H1 (cell line): ENCODE measurements around the gene CNOT8. TPM values are rescaled to one million over a fixed set of nuclear protein-coding genes. Genes with fewer than 3 reads are reported as not detected.

ENCODE experiments used
- CTCF ChIA-PET: fragments of 300-600 bp; sonication (Branson Sonifier 250); formaldehyde crosslinking; loops from one replicate; lab custom pipeline; 2021; ENCODE audit not compliant: partially characterized antibody; lab: Charles Lee
- POLR2A ChIA-PET: fragments of 300-600 bp; sonication (Branson Sonifier 250); formaldehyde crosslinking; loops from one replicate; lab custom pipeline; 2021; ENCODE audit warnings: inconsistent platforms; ENCODE audit not compliant: partially characterized antibody; lab: Charles Lee
- DNase-seq, 2 experiments: peaks; one replicate each; pipeline versions ENCODE4 v3.0.0 to v3.0.0-alpha.2; 2010 to 2022; ENCODE audit warnings: low spot score in 2 of 2, low read depth in 1 of 2, mixed read lengths in 1 of 2
- FAIRE-seq: peaks from 2 replicates; lab custom pipeline; 2011; peaks lifted over from hg19 to GRCh38; lab: Jason Lieb, UNC
- H2AFZ ChIP-seq: 2 replicates; pipeline ENCODE4 v1.8.1; 2012; ENCODE audit warnings: low read length, inconsistent platforms
- H2AK5ac ChIP-seq: 2 replicates; pipeline ENCODE4 v1.6.1; 2013; ENCODE audit warnings: low read depth, low read length
- H2BK120ac ChIP-seq: replicated peaks from 2 replicates; pipeline ENCODE3; 2013; ENCODE audit warnings: low read depth, low read length, inconsistent platforms
- H2BK12ac ChIP-seq: 2 replicates; pipeline ENCODE4 v1.6.1; 2013; ENCODE audit warnings: low read depth, low read length
- H2BK15ac ChIP-seq: 2 replicates; pipeline ENCODE4 v1.6.1; 2013; ENCODE audit warnings: low read length
- H2BK20ac ChIP-seq: 2 replicates; pipeline ENCODE4 v1.6.1; 2013; ENCODE audit warnings: low read length
- H2BK5ac ChIP-seq: 2 replicates; pipeline ENCODE4 v1.6.1; 2013; ENCODE audit warnings: low read depth, low read length
- H3K14ac ChIP-seq: 2 replicates; pipeline ENCODE4 v1.6.1; 2013; ENCODE audit warnings: inconsistent platforms; ENCODE audit not compliant: insufficient read length
- H3K18ac ChIP-seq: 2 replicates; pipeline ENCODE4 v1.6.1; 2013; ENCODE audit warnings: low read length; ENCODE audit errors: extremely low read depth
- H3K23ac ChIP-seq: 2 replicates; pipeline ENCODE4 v1.6.1; 2013; ENCODE audit warnings: inconsistent platforms; ENCODE audit not compliant: insufficient read length
- H3K23me2 ChIP-seq: 2 replicates; pipeline ENCODE4 v1.6.1; 2013; ENCODE audit warnings: low read depth, low read length
- H3K27ac ChIP-seq: 2 replicates; pipeline ENCODE4 v1.6.1; 2011; ENCODE audit warnings: low read depth, low read length, inconsistent platforms
- H3K27me3 ChIP-seq, 4 experiments: replicated peaks in 1 of 4; 1 replicate in 1 of 4; 2 replicates in 3 of 4; pipeline versions ENCODE4 v1.6.1 to v1.8.1; 2011 to 2013; ENCODE audit warnings: low read length in 3 of 4, mild to moderate bottlenecking in 3 of 4, inconsistent platforms in 2 of 4, mixed read lengths in 2 of 4, moderate library complexity in 1 of 4; ENCODE audit not compliant: control insufficient read depth in 3 of 4, insufficient read depth in 3 of 4; ENCODE audit errors: extremely low read depth in 1 of 4
- H3K36me3 ChIP-seq, 4 experiments: 2 replicates each; pipeline versions ENCODE4 v1.6.1 to v1.8.1; 2011 to 2013; ENCODE audit warnings: mild to moderate bottlenecking in 4 of 4, low read length in 3 of 4, moderate library complexity in 2 of 4, control low read depth in 1 of 4, inconsistent platforms in 1 of 4; ENCODE audit not compliant: insufficient read depth in 4 of 4, control insufficient read depth in 2 of 4
- H3K4ac ChIP-seq: replicated peaks from 2 replicates; pipeline ENCODE3; 2013; ENCODE audit warnings: low read length, low read depth, mixed read lengths, inconsistent platforms; ENCODE audit not compliant: insufficient read length
- H3K4me1 ChIP-seq, 4 experiments: replicated peaks in 1 of 4; 1 replicate in 1 of 4; 2 replicates in 3 of 4; pipeline versions ENCODE4 v1.6.1 to v1.8.1; 2011 to 2013; ENCODE audit warnings: low read length in 3 of 4, inconsistent platforms in 2 of 4, mixed read lengths in 1 of 4; ENCODE audit not compliant: insufficient read depth in 4 of 4, control insufficient read depth in 3 of 4
- H3K4me2 ChIP-seq, 2 experiments: 2 replicates each; pipeline versions ENCODE4 v1.6.1 to v1.8.1; 2011 to 2013; ENCODE audit warnings: low read depth in 2 of 2, low read length in 2 of 2, control low read depth in 1 of 2, inconsistent platforms in 1 of 2, mild to moderate bottlenecking in 1 of 2; ENCODE audit not compliant: insufficient read depth in 1 of 2
- H3K4me3 ChIP-seq, 4 experiments: fragments of 200-600, 300-600 bp in 1 of 4; sonication (generic), shearing (Covaris generic), sonication (Bioruptor Twin) in 1 of 4; 2 replicates each; pipeline versions ENCODE4 v1.5.1 to v1.8.1; 2011 to 2016; ENCODE audit warnings: low read length in 4 of 4, low read depth in 3 of 4, control low read depth in 2 of 4, inconsistent platforms in 2 of 4, mild to moderate bottlenecking in 2 of 4, mixed read lengths in 1 of 4, moderate library complexity in 1 of 4; ENCODE audit not compliant: insufficient read depth in 2 of 4; ENCODE audit errors: extremely low read depth in 1 of 4
- H3K56ac ChIP-seq: replicated peaks from 2 replicates; pipeline ENCODE3; 2013; ENCODE audit warnings: low read depth, mild to moderate bottlenecking, mixed read lengths, low read length, inconsistent platforms; ENCODE audit not compliant: insufficient read length
- H3K79me1 ChIP-seq: 2 replicates; pipeline ENCODE4 v1.6.1; 2013; ENCODE audit warnings: low read depth, low read length, control low read depth
- H3K79me2 ChIP-seq, 2 experiments: 2 replicates each; pipeline versions ENCODE4 v1.6.1 to v1.8.1; 2012 to 2013; ENCODE audit warnings: low read length in 2 of 2, mild to moderate bottlenecking in 2 of 2, inconsistent platforms in 1 of 2; ENCODE audit not compliant: insufficient read depth in 2 of 2, control insufficient read depth in 1 of 2
- H3K9ac ChIP-seq, 4 experiments: replicated peaks in 1 of 4; 1 replicate in 1 of 4; 2 replicates in 3 of 4; pipeline versions ENCODE4 v1.6.1 to v1.8.1; 2011 to 2013; ENCODE audit warnings: low read depth in 3 of 4, low read length in 3 of 4, control low read depth in 2 of 4, mild to moderate bottlenecking in 2 of 4, moderate library complexity in 2 of 4, inconsistent platforms in 1 of 4; ENCODE audit errors: extremely low read depth in 1 of 4
- H3K9me3 ChIP-seq, 2 experiments: 2 replicates each; pipeline versions ENCODE4 v1.6.1 to v1.8.1; 2012 to 2013; ENCODE audit warnings: mild to moderate bottlenecking in 2 of 2, moderate library complexity in 2 of 2, control low read depth in 1 of 2, inconsistent platforms in 1 of 2, low read depth in 1 of 2, low read length in 1 of 2, mixed read lengths in 1 of 2; ENCODE audit not compliant: insufficient read depth in 2 of 2
- H4K20me1 ChIP-seq, 2 experiments: replicated peaks in 1 of 2; 2 replicates each; pipeline versions ENCODE3 to v1.8.1; 2011 to 2013; ENCODE audit warnings: inconsistent platforms in 2 of 2, low read length in 2 of 2, mild to moderate bottlenecking in 1 of 2; ENCODE audit not compliant: insufficient read depth in 2 of 2, control insufficient read depth in 1 of 2
- H4K5ac ChIP-seq: 2 replicates; pipeline ENCODE4 v1.6.1; 2013; ENCODE audit warnings: low read length, low read depth, mixed read lengths, inconsistent platforms; ENCODE audit not compliant: insufficient read length
- H4K8ac ChIP-seq: 2 replicates; pipeline ENCODE4 v1.8.0; 2013; ENCODE audit warnings: mild to moderate bottlenecking, moderate library complexity, low read length, inconsistent platforms; ENCODE audit not compliant: insufficient read depth; ENCODE audit errors: extremely low read depth
- H4K91ac ChIP-seq: replicated peaks from 2 replicates; pipeline ENCODE3; 2013; ENCODE audit warnings: low read length, mixed read lengths, inconsistent platforms; ENCODE audit not compliant: insufficient read length
- ASH2L ChIP-seq: fragments of 200-600, 300-600 bp; sonication (generic); IDR thresholded peaks from one replicate; pipeline ENCODE4 v1.7.1; 2017; ENCODE audit warnings: low read length
- BCL11A ChIP-seq, 2 experiments: IDR thresholded peaks; one replicate each; pipeline ENCODE4 v1.6.1; 2011; ENCODE audit warnings: low read depth in 2 of 2, low read length in 2 of 2, mild to moderate bottlenecking in 2 of 2
- FOSL1 ChIP-seq: IDR thresholded peaks from 2 replicates; pipeline ENCODE4 v1.6.1; 2011; ENCODE audit warnings: mild to moderate bottlenecking, low read depth, low read length, moderate library complexity; ENCODE audit not compliant: insufficient read depth
- KDM5A ChIP-seq: fragments of 200-600 bp; IDR thresholded peaks from 2 replicates; pipeline ENCODE4 v1.7.1; 2012; ENCODE audit warnings: mild to moderate bottlenecking, low read length, inconsistent platforms, mixed read lengths
- RXRA ChIP-seq: IDR thresholded peaks from 2 replicates; pipeline ENCODE4 v1.6.1; 2011; ENCODE audit warnings: low read depth, mild to moderate bottlenecking, low read length, moderate library complexity; ENCODE audit not compliant: insufficient read depth
- SAP30 ChIP-seq: fragments of 300-600 bp; sonication (generic); IDR thresholded peaks from 2 replicates; pipeline ENCODE4 v1.7.1; 2012; ENCODE audit warnings: low read length, moderate library complexity, mild to moderate bottlenecking, inconsistent platforms; ENCODE audit not compliant: insufficient read depth, insufficient replicate concordance
- SP2 ChIP-seq: IDR thresholded peaks from 2 replicates; pipeline ENCODE4 v1.6.1; 2012; ENCODE audit warnings: mild to moderate bottlenecking, low read length, inconsistent platforms
- TAF1 ChIP-seq: IDR thresholded peaks from 2 replicates; pipeline ENCODE4 v1.6.1; 2011; ENCODE audit warnings: mild to moderate bottlenecking, low read depth, low read length
- WGBS, 2 experiments: shearing (Covaris generic) in 1 of 2; methylation state at CpG; one replicate each; pipeline versions ENCODE4 v1.1.6 to v1.1.7; 2013 to 2015; ENCODE audit warnings: low lambda C conversion rate in 2 of 2, mixed read lengths in 2 of 2, inconsistent platforms in 1 of 2, low coverage in 1 of 2, missing lambda C conversion rate in 1 of 2; ENCODE audit not compliant: insufficient replicate concordance in 2 of 2, insufficient coverage in 1 of 2, insufficient read length in 1 of 2; ENCODE audit errors: extremely low coverage in 1 of 2, missing lambda C conversion rate in 1 of 2; 5-methylcytosine and 5-hydroxymethylcytosine counted together
- polyA plus RNA-seq, 7 experiments: library from polyadenylated mRNA; depleted of rRNA in 3 of 7; stranded (reverse) in 5 of 7; unstranded in 2 of 7; fragments of >200 nt in 5 of 7; fragments of 200-250 nt in 2 of 7; gene quantifications; 1 replicate in 5 of 7; 2 replicates in 1 of 7; 4 replicates in 1 of 7; pipeline versions ENCODE4 v1.2.1 to v1.2.3, GENCODE V29; 2011 to 2013; ENCODE audit warnings: missing spikeins in 2 of 7, mixed read lengths in 2 of 7
- total RNA-seq: library from RNA; stranded (reverse); fragmentation: NEBNext Ultra II Directional; extraction: Animal tissue kit (Norgen Biotek cat#: 25700); gene quantifications from 2 replicates; pipeline ENCODE4 v1.2.1, GENCODE V29; 2021
- TF ChIP-seq, protein P1 (sequence below): IDR thresholded peaks from 2 replicates; pipeline ENCODE4 v1.6.1; 2012; ENCODE audit warnings: inconsistent platforms
- TF ChIP-seq, protein P2 (sequence below): IDR thresholded peaks from 2 replicates; pipeline ENCODE4 v1.6.1; 2012; ENCODE audit warnings: inconsistent platforms
- TF ChIP-seq, protein P3 (sequence below): IDR thresholded peaks from 2 replicates; pipeline ENCODE4 v1.6.1; 2011; ENCODE audit warnings: low read length, improper control_type of control experiment

The CNOT8 gene
- total and polyA plus RNA-seq, 2 of the 8 experiments (the other 6 are each of a cell fraction or from before 2014, with no cell fraction given) = 36.4 to 62.9 TPM

DNA sequence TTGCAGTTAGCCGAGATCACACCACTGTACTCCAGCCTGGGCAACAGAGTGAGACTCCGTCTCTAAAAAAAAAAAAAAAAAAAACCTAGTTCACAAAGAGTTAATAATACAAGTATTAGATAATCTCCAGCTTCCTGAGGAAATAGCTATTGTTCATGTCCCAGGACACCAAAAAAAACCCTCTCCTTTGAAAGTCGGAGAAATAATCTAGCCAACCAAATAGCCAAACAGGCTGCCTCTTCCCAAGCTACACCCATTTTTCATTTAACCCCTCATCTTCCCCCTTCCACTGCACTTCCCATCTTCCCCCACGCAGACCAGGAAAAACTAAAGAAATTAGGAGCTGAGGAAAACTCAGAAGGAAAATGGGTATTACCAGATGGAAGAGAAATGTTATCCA lies 23.6 kb downstream of the CNOT8 start:
- Histone ChIP-seq H3K56ac (no peak overlapping the region), H3K23me2 (no peaks in the 10 kb centered on the region), H3K4me3 (no peak overlapping the region), H3K36me3 (peaks cover 0 to 24% (median 5%) of the 10 kb centered on the region in 4 experiments; a peak in 6 of 8 replicates), H3K18ac (no peak overlapping the region), H3K23ac (no peak overlapping the region), H4K8ac (no peak overlapping the region), H4K91ac (no peak overlapping the region), H3K14ac (no peak overlapping the region)
- WGBS, 2 experiments = 91% methylated on average over 4 of the region's 4 CpGs; no CpG with 5 or more reads in 1 of the 2 experiments
- DNase-seq = no peak
- TF ChIP-seq FOSL1 = no peak
- TF ChIP-seq, protein P1, sequence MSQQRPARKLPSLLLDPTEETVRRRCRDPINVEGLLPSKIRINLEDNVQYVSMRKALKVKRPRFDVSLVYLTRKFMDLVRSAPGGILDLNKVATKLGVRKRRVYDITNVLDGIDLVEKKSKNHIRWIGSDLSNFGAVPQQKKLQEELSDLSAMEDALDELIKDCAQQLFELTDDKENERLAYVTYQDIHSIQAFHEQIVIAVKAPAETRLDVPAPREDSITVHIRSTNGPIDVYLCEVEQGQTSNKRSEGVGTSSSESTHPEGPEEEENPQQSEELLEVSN = no peak
- TF ChIP-seq RXRA = no peak
- no peak for TF ChIP-seq KDM5A
- no peak for TF ChIP-seq ASH2L
- TF ChIP-seq, protein P2, sequence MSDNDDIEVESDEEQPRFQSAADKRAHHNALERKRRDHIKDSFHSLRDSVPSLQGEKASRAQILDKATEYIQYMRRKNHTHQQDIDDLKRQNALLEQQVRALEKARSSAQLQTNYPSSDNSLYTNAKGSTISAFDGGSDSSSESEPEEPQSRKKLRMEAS = no peak
- TF ChIP-seq BCL11A (IDR thresholded peaks at IDR 0.05; ENCODE audit: low read depth in 2 of 2, low read length in 2 of 2) = no peak
- TF ChIP-seq, protein P3, sequence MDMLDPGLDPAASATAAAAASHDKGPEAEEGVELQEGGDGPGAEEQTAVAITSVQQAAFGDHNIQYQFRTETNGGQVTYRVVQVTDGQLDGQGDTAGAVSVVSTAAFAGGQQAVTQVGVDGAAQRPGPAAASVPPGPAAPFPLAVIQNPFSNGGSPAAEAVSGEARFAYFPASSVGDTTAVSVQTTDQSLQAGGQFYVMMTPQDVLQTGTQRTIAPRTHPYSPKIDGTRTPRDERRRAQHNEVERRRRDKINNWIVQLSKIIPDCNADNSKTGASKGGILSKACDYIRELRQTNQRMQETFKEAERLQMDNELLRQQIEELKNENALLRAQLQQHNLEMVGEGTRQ = no peak
- TF ChIP-seq TAF1 = no peak
- no peak for TF ChIP-seq SP2
- TF ChIP-seq SAP30 = no peak
- TF ChIP-seq, all 59 proteins: peak for 0
- Histone ChIP-seq H3K27me3 (no peaks in the 10 kb centered on the region), H3K9me3 (no peaks in the 10 kb centered on the region), H2BK12ac (no peak overlapping the region), H3K9ac (no peak overlapping the region), H4K20me1 (no peaks in the 10 kb centered on the region), H3K4me2 (no peak overlapping the region), H3K4ac (no peak overlapping the region), H3K27ac (no peak overlapping the region), H2AK5ac (no peak overlapping the region), H3K4me1 (peaks cover 0 to 7% (median 0%) of the 10 kb centered on the region in 4 experiments; a peak in 1 of 7 replicates), H4K5ac (no peak overlapping the region), H2BK5ac (no peak overlapping the region), H2AFZ (no peak overlapping the region), H2BK120ac (no peak overlapping the region), H3K79me2 (no peaks in the 10 kb centered on the region; a peak in 1 of 4 replicates), H3K79me1 (no peaks in the 10 kb centered on the region), H2BK20ac (no peak overlapping the region), H2BK15ac (no peak overlapping the region)
- FAIRE-seq = no peak
- ChIA-PET POLR2A (interaction anchor here (2.5 kb wide), 1 partner anchor 24 kb away, joined by 10 read pairs; the partner anchor contains the start of gene CNOT8), CTCF (interaction anchor here (0.7 to 1.1 kb wide), 2 partner anchors 235 to 405 kb away, joined by 3 to 4 read pairs; no protein-coding TSS in a partner anchor)
